Measurements from ENCODE around the gene EYA3. TPM values are rescaled to one million over a fixed set of nuclear protein-coding genes. Genes with fewer than 3 reads are reported as not detected.

EYA3 gene
- total and polyA plus RNA-seq, 2 of the 8 experiments (the other 6 are each of a cell fraction or from before 2014, with no cell fraction given): 15.0 to 33.9 TPM

- Histone ChIP-seq H2BK12ac (ENCODE audit: low read depth, low read length) (no peak overlapping the region), H4K20me1 (replicated peaks in 1 of 2; ENCODE audit: control insufficient read depth in 1 of 2, insufficient read depth in 2 of 2, low read length in 2 of 2) (peaks cover 0 to 2% of the 10 kb centered on the region in 2 experiments), H3K27me3 (replicated peaks in 1 of 4; ENCODE audit: control insufficient read depth in 3 of 4, extremely low read depth in 1 of 4, insufficient read depth in 3 of 4, low read length in 3 of 4) (no peaks in the 10 kb centered on the region), H4K5ac (ENCODE audit: insufficient read length, low read depth, low read length) (no peak overlapping the region), H3K23me2 (ENCODE audit: low read depth, low read length) (no peaks in the 10 kb centered on the region), H4K91ac (replicated peaks; ENCODE audit: insufficient read length, low read length) (no peak overlapping the region), H3K79me2 (ENCODE audit: control insufficient read depth in 1 of 2, insufficient read depth in 2 of 2, low read length in 2 of 2) (no peaks in the 10 kb centered on the region), H3K36me3 (ENCODE audit: control insufficient read depth in 2 of 4, insufficient read depth in 4 of 4, low read length in 3 of 4) (peaks cover 25 to 71% (median 45%) of the 10 kb centered on the region in 4 experiments), H2BK20ac (ENCODE audit: low read length) (no peak overlapping the region), H3K9ac (replicated peaks in 1 of 4; ENCODE audit: extremely low read depth in 1 of 4, low read depth in 3 of 4, low read length in 3 of 4) (no peak overlapping the region), H2AFZ (ENCODE audit: low read length) (no peak overlapping the region), H3K14ac (ENCODE audit: insufficient read length) (no peak overlapping the region), H2BK15ac (ENCODE audit: low read length) (no peak overlapping the region), H3K4ac (replicated peaks; ENCODE audit: insufficient read length, low read depth, low read length) (no peak overlapping the region), H3K23ac (ENCODE audit: insufficient read length) (no peak overlapping the region), H3K18ac (ENCODE audit: extremely low read depth, low read length) (no peak overlapping the region), H3K56ac (replicated peaks; ENCODE audit: insufficient read length, low read depth, low read length) (no peak overlapping the region), H2BK5ac (ENCODE audit: low read depth, low read length) (no peak overlapping the region), H2BK120ac (replicated peaks; ENCODE audit: low read depth, low read length) (no peak overlapping the region), H3K4me1 (replicated peaks in 1 of 4; ENCODE audit: control insufficient read depth in 3 of 4, insufficient read depth in 4 of 4, low read length in 3 of 4) (no peaks in the 10 kb centered on the region), H3K27ac (ENCODE audit: low read depth, low read length) (no peak overlapping the region), H3K4me3 (ENCODE audit: extremely low read depth in 1 of 4, insufficient read depth in 2 of 4, low read depth in 3 of 4, low read length in 4 of 4) (no peak overlapping the region), H3K4me2 (ENCODE audit: insufficient read depth in 1 of 2, low read depth in 2 of 2, low read length in 2 of 2) (no peak overlapping the region), H2AK5ac (ENCODE audit: low read depth, low read length) (no peak overlapping the region), H4K8ac (ENCODE audit: extremely low read depth, insufficient read depth, low read length) (no peak overlapping the region), H3K79me1 (ENCODE audit: low read depth, low read length) (no peaks in the 10 kb centered on the region), H3K9me3 (ENCODE audit: insufficient read depth in 2 of 2, low read depth in 1 of 2, low read length in 1 of 2) (no peaks in the 10 kb centered on the region)
- DNase-seq (ENCODE audit: low read depth in 1 of 2, low spot score in 2 of 2) (no peak), FAIRE-seq (no peak)
- CTCF ChIA-PET (ENCODE audit: partially characterized antibody): interaction anchor here (0.6 to 3.3 kb wide), 2 partner anchors 12 to 309 kb away, joined by 3 to 18 read pairs; no protein-coding TSS in a partner anchor
- WGBS, 2 experiments (ENCODE audit: extremely low coverage in 1 of 2, insufficient coverage in 1 of 2, insufficient read length in 1 of 2, insufficient replicate concordance in 2 of 2, low coverage in 1 of 2, low lambda C conversion rate in 2 of 2, missing lambda C conversion rate in 1 of 2): 89% methylated on average over 3 of the region's 3 CpGs; no CpG with 5 or more reads in 1 of the 2 experiments
- POLR2A ChIA-PET (ENCODE audit: partially characterized antibody): interaction anchor here (1.6 to 2.2 kb wide), 2 partner anchors 15 kb away, joined by 5 to 6 read pairs; no protein-coding TSS in a partner anchor
- TF ChIP-seq POLR2AphosphoS5 (IDR thresholded peaks at IDR 0.05; ENCODE audit: low read depth, low read length): no peak
- TF ChIP-seq SIN3A (conservative IDR thresholded peaks at IDR 0.05 in 1 of 2, IDR thresholded peaks at IDR 0.05 in 1 of 2; ENCODE audit: low read depth in 1 of 2, low read length in 2 of 2): no peak
- no peak for TF ChIP-seq USF2 (IDR thresholded peaks at IDR 0.05; ENCODE audit: low read length)
- no peak for TF ChIP-seq SP2 (IDR thresholded peaks at IDR 0.05; ENCODE audit: low read length)
- TF ChIP-seq CHD1 (IDR thresholded peaks at IDR 0.05; ENCODE audit: low read depth, low read length): no peak
- TF ChIP-seq HDAC6 (IDR thresholded peaks at IDR 0.05; ENCODE audit: low read depth, low read length): no peak
- no peak for TF ChIP-seq EGR1 (IDR thresholded peaks at IDR 0.05; ENCODE audit: borderline replicate concordance, low read depth, low read length)
- no peak for TF ChIP-seq MAFK (IDR thresholded peaks at IDR 0.05; ENCODE audit: low read depth, low read length)
- no peak for TF ChIP-seq CBX8 (IDR thresholded peaks at IDR 0.05; ENCODE audit: borderline replicate concordance, low read depth, low read length)
- TF ChIP-seq RBBP5 (IDR thresholded peaks at IDR 0.05; ENCODE audit: borderline replicate concordance, low read depth, low read length): no peak
- no peak for TF ChIP-seq ATF2 (IDR thresholded peaks at IDR 0.05; ENCODE audit: low read length)
These were observed 136.3 kb downstream of the EYA3 start for GRCh38 chr1:27952147-27952546.

All from H1 (cell line).